Measurements from ENCODE around the gene MYT1.

GRCh38 chr20:64240243-64241015 is 76.2 kb downstream of the MYT1 start:
- no peak for TF ChIP-seq RAD21 (IDR thresholded peaks at IDR 0.05; ENCODE audit: low read depth)
- no peak for TF ChIP-seq EP300 (IDR thresholded peaks at IDR 0.05; ENCODE audit: borderline replicate concordance)
- TF ChIP-seq, protein P1, sequence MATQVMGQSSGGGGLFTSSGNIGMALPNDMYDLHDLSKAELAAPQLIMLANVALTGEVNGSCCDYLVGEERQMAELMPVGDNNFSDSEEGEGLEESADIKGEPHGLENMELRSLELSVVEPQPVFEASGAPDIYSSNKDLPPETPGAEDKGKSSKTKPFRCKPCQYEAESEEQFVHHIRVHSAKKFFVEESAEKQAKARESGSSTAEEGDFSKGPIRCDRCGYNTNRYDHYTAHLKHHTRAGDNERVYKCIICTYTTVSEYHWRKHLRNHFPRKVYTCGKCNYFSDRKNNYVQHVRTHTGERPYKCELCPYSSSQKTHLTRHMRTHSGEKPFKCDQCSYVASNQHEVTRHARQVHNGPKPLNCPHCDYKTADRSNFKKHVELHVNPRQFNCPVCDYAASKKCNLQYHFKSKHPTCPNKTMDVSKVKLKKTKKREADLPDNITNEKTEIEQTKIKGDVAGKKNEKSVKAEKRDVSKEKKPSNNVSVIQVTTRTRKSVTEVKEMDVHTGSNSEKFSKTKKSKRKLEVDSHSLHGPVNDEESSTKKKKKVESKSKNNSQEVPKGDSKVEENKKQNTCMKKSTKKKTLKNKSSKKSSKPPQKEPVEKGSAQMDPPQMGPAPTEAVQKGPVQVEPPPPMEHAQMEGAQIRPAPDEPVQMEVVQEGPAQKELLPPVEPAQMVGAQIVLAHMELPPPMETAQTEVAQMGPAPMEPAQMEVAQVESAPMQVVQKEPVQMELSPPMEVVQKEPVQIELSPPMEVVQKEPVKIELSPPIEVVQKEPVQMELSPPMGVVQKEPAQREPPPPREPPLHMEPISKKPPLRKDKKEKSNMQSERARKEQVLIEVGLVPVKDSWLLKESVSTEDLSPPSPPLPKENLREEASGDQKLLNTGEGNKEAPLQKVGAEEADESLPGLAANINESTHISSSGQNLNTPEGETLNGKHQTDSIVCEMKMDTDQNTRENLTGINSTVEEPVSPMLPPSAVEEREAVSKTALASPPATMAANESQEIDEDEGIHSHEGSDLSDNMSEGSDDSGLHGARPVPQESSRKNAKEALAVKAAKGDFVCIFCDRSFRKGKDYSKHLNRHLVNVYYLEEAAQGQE (IDR thresholded peaks at IDR 0.05; ENCODE audit: low read depth): no peak
- TF ChIP-seq TAF1 (IDR thresholded peaks at IDR 0.05; ENCODE audit: low read depth): no peak
- TF ChIP-seq USF1 (IDR thresholded peaks at IDR 0.05): no peak
- TF ChIP-seq CEBPB (IDR thresholded peaks at IDR 0.05): no peak
- no peak for TF ChIP-seq FOXM1 (IDR thresholded peaks at IDR 0.05; ENCODE audit: borderline replicate concordance, low read depth)

Measured in Ishikawa (cell line).